GM10266 (cell line): ENCODE data around the gene STAMBPL1.
"Not testable (repeated sequence)": the region's sequence is repeated elsewhere in the genome, so short reads cannot be mapped to it uniquely, and the experiment has no call there.

Experiments used
- DNase-seq: peaks from one replicate; pipeline ENCODE4 v3.0.0; 2012; ENCODE audit errors: extremely low spot score
- TF ChIP-seq, protein P1 (sequence below): IDR thresholded peaks from 2 replicates; pipeline ENCODE4 v1.5.1; 2012; ENCODE audit warnings: mild to moderate bottlenecking, low read depth; ENCODE audit not compliant: control insufficient read depth, insufficient read depth; ENCODE audit errors: missing control alignments

Gene STAMBPL1

DNA sequence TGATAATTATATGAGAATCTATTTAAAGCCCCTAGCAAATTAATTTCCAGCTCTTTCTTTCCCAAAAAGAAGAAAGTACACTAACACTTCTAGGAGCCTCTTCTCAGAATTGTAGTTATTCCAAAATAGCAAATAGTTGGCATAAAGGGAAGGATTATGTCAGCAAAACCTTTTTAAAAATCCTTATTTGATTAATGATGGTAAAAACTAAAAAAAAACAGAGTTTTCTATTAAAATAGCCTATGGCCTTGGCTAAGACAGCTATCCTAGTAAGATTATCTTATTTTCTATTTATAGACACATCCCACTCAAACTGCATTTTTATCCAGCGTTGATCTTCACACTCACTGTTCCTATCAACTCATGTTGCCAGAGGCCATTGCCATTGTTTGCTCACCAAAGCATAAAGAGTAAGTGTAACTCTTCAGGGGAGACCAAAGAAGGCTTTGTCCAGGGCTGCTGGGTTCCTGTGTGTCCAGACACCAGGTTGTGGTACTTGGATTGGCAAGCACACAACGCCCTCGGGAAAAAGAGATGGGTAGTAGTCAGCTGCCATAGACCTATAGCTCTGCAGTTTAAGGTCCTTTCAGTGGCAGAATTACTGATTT lies 41.0 kb downstream of the STAMBPL1 start:
- DNase-seq = no peak
- TF ChIP-seq, protein P1, sequence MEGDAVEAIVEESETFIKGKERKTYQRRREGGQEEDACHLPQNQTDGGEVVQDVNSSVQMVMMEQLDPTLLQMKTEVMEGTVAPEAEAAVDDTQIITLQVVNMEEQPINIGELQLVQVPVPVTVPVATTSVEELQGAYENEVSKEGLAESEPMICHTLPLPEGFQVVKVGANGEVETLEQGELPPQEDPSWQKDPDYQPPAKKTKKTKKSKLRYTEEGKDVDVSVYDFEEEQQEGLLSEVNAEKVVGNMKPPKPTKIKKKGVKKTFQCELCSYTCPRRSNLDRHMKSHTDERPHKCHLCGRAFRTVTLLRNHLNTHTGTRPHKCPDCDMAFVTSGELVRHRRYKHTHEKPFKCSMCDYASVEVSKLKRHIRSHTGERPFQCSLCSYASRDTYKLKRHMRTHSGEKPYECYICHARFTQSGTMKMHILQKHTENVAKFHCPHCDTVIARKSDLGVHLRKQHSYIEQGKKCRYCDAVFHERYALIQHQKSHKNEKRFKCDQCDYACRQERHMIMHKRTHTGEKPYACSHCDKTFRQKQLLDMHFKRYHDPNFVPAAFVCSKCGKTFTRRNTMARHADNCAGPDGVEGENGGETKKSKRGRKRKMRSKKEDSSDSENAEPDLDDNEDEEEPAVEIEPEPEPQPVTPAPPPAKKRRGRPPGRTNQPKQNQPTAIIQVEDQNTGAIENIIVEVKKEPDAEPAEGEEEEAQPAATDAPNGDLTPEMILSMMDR = no peak

DNA sequence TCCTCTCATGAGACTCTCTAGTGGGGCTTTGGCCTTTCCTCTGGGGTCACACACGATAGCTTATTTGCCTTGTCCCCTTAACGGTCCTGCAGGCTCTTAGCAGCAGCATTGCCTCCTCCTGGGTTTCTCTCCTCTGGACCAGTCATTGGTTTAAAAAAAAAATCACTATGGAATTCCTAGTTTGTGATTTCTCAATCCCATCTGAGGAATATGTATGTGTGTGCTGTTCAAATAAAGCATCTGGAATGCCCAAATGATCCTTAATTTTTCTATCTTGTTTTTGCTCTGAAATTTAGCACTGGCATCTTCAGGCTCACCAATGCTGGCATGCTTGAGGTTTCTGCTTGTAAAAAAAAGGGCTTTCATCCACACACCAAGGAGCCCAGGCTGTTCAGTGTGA lies 42.0 kb downstream of the STAMBPL1 start:
- TF ChIP-seq, protein P1 = no peak
- no peak for DNase-seq

DNA sequence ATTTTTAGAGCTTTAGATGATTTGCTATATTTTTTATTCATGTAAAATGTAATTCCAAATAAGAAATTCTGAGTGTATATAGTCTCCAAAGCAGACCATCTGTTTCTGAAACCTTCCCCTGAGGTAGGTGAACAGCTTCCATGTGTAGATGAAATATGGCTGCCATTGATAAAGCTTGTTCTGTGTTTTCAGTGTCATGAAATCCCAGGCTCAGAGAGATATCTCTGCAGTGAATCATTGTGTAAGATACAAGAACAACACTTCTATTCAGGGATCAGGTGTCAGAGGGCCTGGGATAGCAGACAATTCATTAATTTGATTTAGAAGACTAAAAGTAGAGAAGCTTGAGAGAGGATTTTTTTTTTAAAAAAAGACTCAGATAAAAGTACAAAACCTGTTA lies 43.5 kb downstream of the STAMBPL1 start:
- no peak for DNase-seq
- TF ChIP-seq, protein P1 = no peak

DNA sequence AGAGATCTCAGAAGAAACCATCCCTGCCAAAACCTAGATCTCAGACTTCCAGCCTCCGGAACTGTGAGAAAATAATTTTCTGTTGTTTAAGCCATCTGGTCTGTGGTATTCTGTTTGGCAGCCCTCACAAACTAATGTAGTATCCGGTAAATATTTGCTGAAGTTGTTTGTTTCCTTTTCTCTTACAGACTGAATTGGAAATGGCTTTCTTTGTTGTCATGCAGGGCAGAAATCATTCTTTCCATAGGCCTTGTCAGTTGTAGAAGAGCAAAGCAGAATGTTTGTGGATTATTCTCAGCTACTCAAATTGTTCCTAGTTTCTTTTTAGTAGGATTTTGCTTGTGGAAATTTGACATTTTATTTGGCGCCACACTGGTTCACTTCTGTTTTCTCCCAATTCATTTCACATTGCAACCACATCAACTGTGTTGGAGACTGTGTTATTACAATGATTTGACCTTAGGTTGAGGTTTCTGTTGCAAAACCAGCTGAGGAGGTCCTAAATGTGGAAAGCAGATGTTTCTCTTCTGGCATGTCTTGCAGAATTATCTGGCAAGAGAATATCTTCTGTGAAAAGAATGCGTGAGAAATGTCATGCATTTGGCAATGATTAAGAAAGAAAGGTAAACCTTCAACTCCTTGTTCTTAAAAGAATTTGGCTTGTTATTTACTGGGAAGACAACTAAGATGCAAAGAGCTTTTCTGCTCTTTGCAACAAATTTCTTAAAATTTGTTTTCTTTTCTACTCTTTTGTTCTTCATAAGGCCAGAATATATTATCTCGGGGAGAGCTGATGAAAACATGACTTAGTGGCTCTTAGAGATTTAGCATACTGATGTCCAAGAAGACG lies 46.7 kb downstream of the STAMBPL1 start:
- DNase-seq = no peak
- TF ChIP-seq, protein P1 = no peak

DNA sequence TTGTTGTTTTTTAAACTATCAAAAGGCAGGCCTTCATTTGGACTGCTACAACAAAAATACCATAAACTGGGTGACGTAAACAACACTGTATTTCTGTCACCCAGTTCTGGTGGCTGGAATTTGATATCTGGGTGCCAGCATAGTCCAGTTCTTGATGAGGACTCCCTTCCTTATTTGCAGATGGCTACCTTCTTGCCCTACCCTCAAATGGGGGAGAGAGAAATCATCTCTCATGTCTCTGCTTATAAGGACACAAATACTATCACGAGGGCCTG lies 47.3 kb downstream of the STAMBPL1 start:
- TF ChIP-seq, protein P1 = no peak
- no peak for DNase-seq

DNA sequence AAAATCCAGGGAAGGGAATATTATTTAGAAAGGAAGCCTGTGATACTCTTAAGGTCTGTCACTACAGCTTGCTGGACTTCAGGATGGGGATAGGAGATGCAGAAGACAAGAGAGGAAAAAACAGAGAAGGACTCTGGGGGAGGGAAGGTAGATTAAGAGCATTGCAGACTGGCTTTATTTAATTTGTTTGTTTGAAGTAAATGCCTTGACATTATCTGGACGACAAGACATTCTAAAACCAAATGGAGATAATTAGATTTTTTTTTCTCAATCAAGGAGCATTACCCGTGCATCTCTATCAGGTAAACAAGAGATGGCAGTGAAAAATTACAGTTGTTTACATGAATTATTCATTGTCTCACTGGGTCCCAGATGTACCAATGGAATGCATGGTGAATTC lies 48.2 kb downstream of the STAMBPL1 start:
- TF ChIP-seq, protein P1 = no peak
- DNase-seq = no peak

DNA sequence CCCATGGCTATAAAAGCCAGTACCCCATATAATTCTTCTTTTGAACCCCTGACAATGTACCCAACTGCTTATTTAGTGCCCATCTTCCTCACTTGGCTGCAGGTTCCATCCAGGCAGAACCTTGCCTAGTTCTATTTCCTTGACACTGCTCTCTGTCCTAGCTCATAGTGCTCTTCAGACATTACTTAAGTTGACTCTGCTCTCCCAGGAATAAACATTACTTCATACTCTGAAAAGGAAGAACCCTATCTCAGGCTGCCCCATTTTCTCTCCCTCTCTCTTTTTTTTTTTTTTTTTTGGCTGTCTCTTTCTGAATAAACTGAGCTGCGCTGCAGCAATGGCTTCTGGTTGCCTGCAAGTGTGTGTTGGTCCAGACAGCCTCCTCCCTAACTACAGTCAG lies 51.5 kb downstream of the STAMBPL1 start:
- DNase-seq = no peak
- TF ChIP-seq, protein P1 = no peak

DNA sequence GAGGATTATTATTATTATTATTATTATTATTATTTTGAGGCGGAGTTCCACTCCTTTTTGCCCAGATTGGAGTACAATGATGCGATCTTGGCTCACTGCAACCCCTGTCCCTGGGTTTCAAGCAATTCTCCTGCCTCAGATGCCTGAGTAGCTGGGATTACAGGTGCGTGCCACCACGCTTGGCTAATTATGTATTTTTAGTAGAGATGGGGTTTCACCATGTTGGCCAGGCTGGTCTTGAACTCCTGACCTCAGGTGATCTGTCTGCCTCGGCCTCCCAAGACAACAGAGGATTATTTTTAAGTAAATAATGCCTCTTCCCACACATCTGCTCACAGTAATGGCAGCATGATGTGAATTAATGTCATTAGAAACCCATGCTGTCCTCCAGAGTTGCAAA lies 52.0 kb downstream of the STAMBPL1 start:
- not testable (repeated sequence) for DNase-seq
